ENCODE measurements around the gene TNF.
A peak's percentile ranks its signal among the peaks of the same experiment; 100 is the strongest.
"Not testable (repeated sequence)": the region's sequence is repeated elsewhere in the genome, so short reads cannot be mapped to it uniquely, and the experiment has no call there.

TNF gene

DNA sequence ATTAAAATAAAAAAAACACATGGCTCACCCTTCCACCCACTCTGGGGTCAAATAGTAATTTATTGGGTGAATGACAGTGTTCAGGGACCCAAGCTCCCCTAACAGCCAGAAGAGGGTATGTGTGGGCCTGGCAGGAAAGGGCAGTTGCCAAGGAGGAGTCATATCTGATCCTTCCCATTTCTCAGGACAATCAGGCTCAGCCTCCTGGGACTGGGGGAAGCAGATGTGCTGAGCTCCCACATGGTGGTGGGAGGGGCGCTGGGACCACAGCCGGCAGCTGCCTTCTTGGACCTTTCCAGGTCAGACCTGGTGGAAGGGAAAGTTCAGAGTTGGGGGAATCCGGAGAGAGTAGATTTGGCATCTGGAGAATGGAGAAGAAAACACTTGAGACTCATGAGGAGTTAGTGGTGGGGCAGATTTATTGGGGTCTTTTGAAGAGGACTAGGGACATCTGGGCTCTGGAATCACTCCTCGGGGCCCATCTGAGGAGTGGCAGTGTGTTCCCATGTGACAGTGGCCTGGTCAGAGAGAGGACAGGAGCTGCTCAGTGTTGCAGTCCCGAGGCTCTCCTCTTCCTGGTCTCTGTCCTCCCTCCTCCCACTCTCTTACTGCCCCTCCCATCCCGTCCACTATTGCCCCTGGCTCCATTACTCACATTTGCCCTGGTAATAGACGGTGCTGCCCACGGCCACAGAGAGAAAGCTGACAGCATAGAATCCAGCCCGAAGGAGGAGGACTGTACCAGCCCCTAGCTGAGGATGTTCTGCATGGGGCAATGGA, 13.7 kb downstream of the TNF start:
- DNase-seq: no peak

DNA sequence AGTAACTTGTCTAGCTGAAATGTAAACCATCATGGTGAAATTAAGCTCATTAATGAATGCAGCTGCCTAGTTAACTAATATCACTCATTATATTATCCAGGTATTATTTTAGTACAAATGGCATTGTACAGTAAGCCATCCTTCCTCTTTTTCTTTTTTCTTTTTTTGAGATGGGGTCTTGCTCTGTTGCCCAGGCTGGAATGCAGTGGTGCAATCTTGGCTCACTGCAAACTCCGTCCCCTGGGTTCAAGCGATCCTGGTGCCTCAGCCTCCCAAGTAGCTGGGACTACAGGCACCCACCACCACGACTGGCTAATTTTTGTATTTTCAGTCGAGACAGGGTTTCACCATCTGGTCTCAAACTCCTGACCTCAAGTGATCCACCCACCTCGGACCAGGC, 15.3 kb downstream of the TNF start:
- not testable (repeated sequence) for DNase-seq

DNA sequence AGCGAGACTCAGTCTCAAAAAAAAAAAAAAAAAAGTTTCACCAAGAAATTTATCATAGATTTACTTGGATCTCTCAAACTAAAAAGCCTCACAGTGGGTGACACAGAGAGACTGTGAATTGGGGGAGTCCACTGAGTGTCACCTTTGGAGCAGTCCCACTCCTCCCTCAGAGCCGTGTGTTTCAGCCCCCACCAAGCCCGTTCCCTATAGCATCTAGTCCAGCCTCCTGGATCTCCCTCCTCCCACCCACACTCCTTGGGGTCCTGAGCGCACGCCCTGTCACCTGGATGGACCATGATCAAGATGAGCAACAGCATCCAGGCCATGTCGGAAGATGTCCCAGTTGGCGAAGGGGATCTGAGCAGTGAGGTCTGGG, 17.0 kb downstream of the TNF start:
- DNase-seq: no peak

DNA sequence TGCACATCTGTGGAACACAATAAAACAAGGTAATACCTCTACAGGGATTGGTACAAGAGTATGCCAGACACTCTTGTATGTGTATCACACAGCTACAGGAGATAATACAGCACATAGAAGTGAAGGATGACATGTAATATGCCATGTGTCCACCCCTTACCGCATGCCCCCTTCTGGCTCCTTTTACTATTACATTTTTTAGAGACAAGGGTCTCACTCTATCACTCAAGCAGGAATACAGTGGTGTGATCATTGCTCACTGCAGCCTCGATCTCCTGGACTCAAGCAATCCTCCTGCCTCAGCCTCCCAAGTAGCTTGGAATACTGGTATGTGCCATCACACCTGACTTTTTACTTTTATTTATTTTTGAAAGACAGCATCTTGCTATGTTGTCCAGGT, 21.6 kb downstream of the TNF start:
- DNase-seq: peak; percentile 84

DNA sequence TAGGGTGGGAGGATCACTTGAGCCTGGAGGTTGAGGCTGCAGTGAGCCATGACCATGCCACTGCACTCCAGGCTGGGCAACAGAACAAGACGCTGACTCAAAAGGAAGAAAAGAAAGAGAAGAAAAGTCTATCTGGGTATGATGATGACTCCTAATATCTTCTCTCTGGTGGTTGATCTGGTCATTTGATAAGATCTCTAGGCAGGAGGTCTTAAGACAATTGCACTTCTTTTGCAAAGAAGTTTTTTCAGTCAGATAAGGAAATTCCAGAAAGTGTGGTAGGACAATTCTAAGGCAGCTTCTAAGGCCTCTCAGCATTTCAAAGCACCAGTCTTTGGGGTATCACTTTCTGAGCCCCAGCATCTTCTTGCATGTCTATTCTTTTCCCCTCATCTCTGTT, 32.0 kb downstream of the TNF start:
- no peak for DNase-seq

DNA sequence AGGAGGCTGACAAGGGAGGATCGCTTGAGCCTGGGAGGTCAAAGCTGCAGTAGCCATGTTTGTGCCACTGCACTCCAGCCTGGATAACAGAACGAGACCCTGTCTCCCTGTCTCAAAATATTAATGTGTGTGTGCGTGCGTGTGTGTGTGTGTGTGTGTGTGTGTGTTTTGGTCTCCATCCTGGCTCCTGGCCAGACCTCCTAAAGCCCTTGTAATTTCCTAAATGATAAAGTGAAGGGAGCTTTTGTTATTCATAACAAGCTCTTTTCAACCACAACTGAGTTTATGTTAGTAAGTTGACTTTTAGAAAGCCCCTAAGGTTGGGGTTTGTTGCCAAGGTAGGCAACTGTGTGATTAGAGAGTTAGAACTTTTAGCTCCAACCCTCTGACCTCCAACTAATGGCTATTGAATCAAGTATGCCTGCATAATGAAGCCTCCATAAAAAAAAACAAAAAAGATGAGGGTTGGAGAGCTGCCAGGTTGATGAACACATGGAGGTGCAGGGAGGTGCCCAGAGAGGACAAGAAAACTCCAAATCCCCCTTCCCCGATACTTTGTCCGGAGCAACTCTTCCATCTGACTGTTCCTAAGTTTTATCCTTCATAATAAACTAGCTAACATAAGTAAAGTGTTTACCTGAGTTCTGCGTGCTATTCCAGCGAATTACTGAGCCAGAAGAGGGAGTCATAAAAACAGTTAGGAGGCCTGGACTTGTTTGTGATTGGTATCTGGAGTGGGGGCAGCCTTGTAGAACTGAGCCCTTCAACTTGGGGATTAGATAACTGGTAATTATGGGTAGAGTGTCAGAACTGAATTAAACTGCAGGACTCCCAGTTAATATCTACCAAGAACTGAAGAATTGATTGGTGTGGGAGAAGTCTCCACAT, 34.4 kb downstream of the TNF start:
- no peak for DNase-seq

DNA sequence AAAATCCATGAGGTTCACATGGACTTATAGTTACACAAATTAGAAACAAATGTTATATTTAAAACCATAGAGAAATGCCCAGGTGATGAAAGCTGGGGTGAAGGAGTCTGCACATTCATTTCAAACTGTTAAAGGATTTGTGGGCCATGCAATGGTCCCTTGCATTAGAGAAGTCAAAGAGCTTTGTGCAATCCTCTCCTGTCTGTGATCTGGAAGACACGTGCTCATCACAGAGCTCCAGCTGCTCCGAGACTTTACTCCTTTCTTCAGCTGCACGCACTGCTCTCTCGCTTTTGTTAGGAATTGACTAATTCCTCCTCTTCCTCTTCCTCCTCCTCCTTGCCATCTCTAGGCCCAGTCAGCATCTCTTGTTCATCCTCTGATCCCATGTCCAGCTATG, 35.6 kb downstream of the TNF start:
- DNase-seq: no peak

DNA sequence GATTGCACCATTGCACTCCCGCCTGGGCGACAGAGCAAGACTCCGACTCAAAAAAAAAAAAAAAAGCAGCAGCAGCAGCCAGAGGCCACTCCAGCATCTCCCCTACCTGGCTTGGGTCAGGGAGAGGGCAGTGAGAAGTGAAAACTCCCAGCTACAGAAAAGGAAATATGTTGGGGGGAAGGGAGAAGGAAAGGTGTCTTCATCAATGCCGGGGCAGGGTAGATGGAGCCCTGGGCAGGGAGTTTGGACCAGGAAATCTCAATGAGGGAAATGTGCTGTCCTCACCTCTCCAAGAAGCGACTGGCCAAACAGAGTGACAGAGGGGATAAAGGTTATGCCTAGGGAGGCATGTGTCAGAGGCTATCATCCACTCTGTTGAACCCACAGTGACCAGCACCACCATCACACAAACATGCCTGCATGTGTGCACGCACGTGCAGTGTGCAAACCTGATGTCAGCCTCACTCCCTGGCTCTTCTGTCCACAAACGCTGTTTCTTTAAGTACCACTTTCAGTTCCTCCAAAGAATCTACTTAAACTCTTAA, 38.8 kb downstream of the TNF start:
- DNase-seq: no peak

DNA sequence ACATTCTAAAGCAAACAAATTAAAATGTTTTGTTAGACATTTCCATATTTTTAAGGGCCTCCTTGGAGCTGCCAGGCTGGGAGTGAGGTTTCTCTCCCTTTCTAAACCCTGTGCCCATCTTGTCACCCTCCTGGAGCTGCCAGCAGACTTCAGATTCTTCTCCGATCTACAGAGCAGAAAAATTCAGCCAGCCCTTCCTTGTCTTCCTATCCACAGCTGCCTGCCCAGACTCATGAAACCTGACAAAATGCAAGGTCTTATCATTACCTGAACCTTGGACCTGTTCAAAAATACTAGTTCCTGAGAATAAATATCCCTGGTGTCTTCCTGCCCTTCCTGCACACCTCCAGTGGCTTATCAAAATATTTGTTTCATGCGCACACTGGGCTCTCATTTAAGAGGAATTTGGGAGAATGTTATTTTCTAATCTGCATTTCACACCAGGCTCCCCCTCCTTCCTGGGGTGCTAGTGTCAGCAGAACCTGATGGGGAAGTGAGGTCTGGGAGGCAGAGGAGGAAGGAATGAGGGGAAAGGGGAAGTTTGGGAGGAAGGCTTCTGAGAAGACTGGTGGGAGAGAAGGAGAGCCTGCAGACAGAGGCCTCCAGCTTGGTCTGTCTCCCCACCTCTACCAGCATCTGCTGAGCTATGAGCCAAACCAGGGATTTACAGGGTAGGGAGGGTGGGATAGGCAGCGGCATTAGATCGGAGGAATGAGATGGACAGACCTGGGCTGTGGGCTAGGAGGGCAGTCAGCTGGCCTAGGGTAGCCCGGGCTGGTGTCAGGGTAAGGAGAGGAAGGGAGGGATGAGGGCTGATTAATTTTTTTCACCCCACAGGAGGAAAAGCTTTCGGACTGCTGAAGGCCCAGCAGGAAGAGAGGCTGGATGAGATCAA, 39.6 kb downstream of the TNF start, which contains the start of gene AIF1:
AIF1 (plus strand) TSS at position 551 of the 895 bp plus-strand sequence; CDS start at position 647, 96 bp downstream.
- DNase-seq: no peak

DNA sequence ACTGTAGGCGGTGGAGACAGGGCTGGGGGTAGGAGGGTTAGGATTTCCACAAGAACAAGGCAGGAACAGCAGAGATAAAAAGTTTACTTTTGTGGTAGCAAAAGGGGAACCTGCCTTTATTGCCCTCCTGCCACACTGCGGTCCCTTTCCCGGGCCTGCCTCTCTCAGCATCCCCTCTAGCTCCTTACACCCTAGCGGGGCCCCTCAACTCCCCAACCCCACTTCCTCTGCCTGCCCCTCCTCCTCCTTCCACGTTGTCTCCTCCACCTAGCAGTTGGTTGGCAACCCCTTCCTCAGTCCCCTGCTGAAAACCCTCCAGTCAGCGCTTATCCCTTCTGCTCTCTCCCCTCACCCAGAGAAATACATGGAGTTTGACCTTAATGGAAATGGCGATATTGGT, 40.4 kb downstream of the TNF start:
- DNase-seq: peak; percentile 25

DNA sequence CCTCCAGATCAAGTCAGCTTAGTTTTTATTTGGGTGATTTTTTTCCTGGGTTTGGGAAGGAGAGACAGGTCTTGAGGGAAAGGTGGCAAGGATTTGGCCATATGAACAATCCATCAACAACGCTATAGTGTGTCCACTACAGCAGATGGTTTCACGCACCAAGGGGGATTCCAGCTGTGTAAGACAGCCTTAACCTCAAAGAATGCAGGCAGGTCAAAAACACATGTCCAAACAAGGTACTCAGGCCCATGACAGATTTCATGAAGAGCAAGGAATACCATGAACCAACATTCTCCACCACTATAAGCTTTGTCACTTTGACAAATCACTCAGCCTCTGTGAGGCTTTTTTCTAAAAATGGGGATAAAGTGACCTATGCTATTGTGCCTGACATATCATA, 41.6 kb downstream of the TNF start:
- no peak for DNase-seq

DNA sequence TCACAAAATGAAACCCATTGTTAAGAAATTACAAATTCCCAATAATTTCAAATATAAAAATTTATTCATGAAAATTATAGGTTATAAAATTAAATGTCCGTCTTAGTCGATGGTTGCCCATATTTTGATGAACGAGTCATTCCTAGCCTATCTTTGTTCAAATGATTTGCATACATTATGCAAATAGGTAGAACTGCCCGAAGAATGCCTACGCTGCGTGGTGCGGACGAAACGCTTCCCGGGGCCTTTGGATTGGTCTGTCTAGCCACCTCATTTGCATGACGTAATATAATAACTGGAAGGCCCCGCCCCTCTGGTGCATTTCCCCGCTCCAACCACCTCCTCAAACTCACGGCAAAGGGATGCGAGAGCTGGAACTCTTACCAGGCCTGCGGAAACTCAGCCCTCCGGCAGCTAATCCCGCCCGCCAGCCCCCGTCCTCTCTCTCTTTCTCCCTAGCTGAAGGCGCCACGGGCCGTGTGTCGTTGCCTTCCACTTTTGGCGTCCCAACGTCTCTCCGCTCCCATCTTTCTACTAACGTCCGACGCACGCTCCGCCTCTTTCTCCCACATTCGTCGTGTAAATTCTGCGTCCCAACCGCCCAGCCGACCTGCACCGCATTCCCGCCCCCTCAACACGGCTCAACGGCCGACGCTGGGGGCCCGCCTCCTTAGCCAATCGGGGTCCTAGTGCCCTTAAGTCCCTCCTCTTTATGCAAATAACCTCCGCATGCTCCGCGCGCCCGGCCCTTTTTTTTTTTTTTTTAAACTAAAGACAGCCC, 44.6 kb downstream of the TNF start:
- DNase-seq: peak; percentile 98

DNA sequence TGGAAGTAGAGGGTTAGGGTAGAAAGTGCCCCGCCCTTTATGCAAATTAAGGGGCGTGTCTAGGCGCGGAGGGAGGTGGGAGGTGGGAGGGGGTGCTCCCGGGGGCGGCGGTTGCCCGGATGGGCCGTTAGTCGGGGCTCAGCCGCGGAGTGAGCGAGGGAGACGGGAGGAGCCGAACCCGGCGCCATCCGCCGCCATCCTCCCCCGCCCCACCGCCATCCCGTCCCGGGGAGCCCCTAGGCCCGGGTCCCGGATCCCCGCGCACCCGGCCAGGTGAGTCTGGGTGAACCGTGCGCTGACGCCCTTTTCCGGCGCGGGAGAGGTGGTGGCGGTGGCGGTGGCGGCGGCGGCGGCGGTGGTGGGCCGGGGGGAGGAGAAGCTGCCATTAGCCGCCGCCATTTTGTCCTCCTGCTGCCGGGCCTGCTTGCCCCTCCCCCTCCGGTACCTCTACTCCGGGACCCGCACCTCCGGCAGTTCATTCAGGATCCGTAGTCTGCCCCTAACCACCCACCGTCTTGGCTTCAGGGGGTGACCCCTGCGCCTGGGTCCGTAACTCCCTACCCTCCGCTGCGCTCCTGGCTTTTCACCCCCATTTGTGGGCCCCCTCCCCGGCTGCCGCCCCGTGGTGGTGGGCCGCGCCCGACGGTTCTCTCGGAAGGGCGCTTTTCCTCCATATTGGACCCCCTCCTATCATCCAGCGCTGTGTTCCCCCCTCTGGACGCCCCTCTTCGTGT, 45.4 kb downstream of the TNF start, which contains the start of gene PRRC2A:
PRRC2A (plus strand) TSS at position 130 of the 734 bp plus-strand sequence. CDS start 2,075 bp downstream, outside the sequence.
- no peak for DNase-seq

DNA sequence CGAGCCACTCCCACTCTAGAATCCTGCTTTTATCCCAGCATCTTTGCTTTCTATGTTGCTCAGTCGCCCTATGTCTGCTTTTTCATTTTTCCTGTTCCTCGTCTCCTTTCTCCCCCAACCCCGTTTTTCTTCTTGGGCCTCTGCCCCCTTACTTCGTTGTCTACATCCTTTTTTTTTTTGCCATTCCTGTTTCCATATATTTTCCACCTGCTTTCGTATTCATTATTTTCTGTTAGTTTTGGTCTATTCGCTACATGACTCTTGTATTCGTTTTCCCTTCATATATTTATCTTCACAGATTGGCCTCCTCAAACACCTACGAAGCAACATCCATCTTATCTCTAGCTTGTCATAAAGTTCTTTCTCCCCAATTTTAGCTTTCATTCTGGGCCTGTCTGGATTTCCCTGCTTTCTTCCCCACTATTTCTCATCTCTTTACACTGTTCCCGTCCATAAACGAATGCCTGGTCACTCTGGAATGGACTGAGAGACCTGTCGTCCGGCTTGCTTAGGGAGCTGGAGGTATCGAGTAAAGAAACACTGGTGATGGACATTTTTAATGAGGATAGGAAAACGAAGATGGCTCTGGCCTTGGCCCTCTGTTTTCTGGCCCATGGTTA, 46.1 kb downstream of the TNF start:
- no peak for DNase-seq

DNA sequence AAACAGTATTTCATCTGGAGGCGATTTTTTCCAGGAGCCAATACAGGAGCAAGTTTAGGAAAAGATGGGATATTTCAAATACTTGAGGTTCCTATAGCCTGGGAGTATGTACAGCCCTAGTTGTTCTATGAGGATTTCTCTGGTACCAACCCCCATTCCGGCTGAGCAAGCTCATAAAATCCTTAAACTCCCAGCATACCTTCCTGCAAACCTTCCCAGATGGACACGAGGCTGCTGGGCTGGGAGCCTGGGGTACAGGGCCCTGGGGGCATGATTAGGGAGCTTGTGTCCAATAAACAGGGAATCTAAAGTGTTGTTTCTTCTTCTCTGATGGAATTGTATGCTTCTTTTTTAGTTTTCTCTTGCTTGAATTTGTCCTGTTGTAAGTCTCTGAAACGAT, 46.6 kb downstream of the TNF start:
- DNase-seq: no peak

DNA sequence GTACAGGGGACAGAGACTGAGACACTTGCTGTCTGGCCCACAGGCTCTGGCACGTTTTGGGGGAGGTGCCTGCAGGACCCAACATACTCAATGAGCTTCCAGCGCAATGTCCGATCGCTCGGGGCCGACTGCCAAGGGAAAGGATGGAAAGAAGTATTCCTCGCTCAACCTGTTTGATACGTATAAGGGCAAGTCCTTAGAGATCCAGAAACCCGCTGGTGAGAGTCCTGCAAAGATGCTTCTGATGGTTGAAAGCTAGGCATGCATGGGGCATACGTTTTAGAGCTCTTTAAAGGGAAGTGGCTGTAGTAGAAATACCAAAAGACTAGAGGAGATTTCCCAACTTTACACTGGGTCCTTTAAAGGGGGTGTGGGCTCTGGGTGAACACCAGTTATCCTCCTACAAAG, 47.3 kb downstream of the TNF start:
- no peak for DNase-seq

DNA sequence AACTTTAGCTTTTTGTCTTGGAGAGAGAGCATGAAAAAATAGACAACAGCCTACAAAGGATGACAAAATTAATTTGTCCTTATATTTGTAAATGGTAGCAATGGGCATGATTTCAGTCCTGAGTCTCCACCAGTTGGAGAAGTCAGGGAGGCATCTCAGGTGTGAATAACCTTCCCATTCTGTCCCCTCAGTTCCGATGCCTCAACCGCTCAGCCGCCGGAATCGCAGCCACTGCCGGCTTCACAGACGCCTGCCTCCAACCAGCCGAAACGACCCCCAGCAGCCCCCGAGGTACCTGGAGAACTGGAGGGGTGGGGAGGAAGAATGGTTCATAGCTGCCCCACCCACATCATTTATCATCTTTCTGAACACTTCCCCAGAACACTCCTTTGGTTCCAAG, 48.7 kb downstream of the TNF start:
- no peak for DNase-seq

DNA sequence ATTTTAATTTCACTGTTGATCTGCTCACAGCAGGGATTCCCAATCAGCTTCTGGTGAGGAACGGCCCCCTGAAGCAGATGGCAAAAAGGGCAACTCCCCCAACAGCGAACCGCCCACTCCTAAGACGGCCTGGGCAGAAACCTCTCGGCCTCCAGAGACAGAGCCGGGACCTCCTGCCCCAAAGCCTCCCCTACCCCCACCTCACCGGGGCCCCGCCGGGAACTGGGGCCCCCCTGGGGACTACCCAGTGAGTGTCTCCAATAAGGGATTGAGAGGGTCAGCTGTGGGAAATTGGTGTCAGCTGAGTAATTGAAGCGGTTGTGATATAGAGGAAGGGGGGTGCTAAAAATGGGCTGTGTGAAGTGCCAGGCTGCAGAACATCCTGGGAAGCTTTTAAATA, 51.6 kb downstream of the TNF start:
- DNase-seq: no peak

DNA sequence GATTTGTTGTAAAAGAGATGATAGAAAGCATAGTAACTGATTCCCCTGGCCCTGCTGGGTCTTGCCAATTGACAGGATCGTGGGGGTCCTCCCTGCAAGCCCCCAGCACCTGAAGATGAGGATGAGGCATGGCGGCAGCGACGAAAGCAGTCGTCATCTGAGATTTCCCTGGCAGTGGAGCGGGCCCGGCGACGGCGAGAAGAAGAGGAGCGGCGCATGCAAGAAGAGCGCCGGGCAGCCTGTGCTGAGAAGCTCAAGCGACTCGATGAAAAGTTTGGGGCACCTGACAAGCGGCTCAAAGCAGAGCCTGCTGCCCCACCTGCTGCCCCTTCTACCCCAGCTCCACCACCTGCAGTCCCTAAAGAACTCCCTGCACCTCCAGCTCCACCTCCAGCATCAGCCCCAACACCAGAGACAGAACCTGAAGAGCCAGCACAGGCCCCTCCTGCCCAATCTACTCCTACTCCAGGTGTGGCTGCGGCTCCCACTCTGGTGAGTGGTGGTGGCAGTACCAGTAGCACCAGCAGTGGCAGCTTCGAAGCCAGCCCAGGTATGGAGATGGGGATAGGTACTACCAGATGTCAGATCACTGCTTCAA, 52.4 kb downstream of the TNF start:
- no peak for DNase-seq
